Renal cortex interstitium (tissue), 11 donors: ENCODE measurements around the gene HMGXB4. TPM values are rescaled to one million over a fixed set of nuclear protein-coding genes. Genes with fewer than 3 reads are reported as not detected.

Source experiments
- DNase-seq, 11 donors: peaks; one replicate each; pipeline ENCODE4 v3.0.0-alpha.2; 2013; ENCODE audit warnings: low read depth in 9 of 11, low spot score in 4 of 11; ENCODE audit errors: extremely low read depth in 1 of 11
- polyA plus RNA-seq, 3 donors: library from polyadenylated mRNA; unstranded; fragments of 120-200 nt; gene quantifications; one replicate each; pipeline ENCODE4 v1.2.1, GENCODE V29; 2013; ENCODE audit not compliant: insufficient read length in 3 of 3

Gene HMGXB4
- polyA plus RNA-seq, 3 donors = 26.0 to 31.3 (median 28.1) TPM

DNA sequence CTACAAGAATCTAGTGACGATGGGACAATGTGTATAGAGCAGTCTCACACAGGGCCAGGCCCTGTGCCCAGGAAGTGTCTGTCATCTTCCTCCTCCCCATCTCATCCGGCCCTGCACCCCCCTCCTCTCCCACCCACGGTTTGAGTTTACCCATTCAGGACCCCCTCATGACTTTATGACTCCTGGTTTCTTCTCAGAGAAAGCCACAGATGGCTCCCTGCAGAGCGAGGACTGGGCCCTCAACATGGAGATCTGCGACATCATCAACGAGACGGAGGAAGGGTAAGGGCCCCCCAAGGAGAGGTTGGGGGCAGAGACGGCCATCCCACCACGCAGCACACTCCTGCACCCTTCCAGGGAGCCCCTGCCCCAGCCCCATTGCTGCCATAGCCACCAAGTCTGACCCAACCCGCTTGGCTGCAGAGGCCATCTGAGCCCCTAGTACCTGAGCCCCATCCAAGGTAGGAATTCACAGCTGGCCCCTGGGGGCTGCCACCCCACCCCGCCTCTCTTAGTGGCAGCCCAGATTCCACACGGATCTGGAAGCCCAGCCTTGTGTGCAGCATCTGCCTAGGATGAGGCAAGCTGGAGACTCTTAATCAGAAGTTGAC is 60.5 kb downstream of the HMGXB4 start:
- DNase-seq = no peak

DNA sequence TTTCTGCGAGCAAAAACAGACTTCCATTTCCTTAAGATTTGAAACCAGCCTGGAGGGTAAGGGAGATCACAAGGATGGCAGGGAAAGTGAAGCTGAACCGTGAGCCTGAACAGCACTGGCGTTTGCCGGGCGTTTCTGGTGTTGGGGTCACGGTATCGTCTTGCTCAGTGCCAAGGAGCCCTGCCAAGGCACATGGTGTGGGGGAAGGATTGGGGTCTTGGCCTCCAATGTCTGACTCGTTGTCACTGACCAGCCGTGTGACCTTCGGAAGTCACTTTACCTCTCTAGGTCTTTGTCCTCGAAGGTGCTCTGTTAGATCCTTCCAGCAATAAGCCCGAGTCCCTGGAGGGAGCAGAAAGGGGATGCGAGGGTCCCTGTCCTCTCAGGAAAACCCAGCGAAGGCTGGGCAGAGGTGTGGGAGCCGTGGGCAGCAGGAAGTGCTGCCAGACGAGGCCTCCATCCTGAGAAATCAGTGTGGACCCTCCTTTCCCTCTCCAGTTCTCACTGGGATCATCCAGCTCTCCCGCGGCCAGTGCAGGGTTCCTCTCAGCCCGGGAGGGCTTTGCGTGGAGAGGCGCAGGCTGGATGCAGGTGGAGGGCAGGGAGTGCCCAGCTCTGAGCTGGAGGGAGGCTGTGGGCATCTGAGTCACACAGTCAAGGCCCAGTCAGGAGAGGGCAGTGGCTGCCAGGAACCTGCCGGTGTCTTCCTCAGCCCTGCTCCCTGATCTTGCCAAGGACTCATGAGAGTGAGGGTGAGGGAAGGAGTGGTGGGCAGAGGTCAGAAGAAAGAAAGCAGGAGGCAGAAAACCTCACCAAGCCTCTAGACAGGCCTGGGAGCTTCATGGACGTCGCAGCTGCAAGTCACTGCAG is 61.3 kb downstream of the HMGXB4 start:
- DNase-seq = no peak

DNA sequence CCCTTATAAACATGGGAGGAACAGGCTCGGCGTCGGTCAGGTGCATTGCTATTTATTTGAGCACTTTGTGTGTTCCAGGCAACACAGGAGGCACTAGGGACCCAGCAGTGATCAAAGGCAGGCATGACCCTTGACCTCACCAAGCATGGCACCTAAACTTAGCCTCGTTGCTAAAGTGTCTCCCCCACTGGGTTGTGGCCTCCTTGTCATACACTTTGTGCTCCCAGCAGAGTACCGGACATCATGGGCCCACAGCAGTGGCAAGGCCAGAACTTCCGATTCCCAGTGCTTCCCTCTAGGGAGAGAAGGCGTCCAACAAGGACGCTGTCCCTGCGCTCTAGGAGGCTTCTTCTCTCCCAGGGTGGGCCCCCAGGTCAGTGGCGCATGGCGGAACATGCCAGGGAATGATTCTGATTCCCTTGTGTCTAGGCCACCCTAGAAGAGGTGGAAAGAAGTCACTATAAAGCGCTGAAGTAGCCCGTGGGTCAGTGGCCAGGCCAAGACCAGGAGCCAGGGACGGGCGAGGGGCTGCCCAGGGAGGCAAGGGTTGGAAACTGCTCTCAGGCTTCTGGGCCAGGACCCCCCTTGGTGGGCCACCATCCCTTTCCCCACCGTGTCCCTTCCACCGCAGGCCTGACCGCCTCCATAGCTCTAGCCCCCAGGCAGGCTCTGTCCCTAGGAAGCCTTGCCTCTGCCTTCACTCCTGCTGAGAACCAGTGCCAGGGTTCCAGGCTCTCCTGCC is 62.1 kb downstream of the HMGXB4 start:
- DNase-seq = no peak

GRCh38 chr22:35322126-35322525 is 64.8 kb downstream of the HMGXB4 start:
- DNase-seq = no peak

DNA sequence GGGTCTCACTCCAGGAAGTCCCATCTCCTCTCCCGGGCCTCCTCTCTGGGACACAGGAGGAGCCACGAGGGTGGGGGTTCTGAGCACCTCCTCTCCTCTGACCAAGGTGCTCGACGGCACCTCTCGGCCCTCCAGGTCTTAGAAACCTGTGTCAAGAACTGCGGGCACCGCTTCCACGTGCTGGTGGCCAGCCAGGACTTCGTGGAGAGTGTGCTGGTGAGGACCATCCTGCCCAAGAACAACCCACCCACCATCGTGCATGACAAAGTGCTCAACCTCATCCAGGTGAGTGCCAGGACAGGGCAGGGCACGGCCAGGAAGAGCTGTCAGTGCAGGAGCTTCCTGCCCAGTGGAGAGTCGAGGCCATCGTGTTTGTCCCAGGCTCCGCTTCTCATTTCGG is 65.6 kb downstream of the HMGXB4 start:
- DNase-seq = no peak

- DNase-seq = no peak
Observed at GRCh38 chr22:35323305-35323704, 66.0 kb downstream of the HMGXB4 start.

GRCh38 chr22:35324067-35324466 is 66.8 kb downstream of the HMGXB4 start:
- no peak for DNase-seq

GRCh38 chr22:35324762-35325161 is 67.5 kb downstream of the HMGXB4 start:
- no peak for DNase-seq

GRCh38 chr22:35325209-35325608 is 67.9 kb downstream of the HMGXB4 start:
- DNase-seq = no peak

DNA sequence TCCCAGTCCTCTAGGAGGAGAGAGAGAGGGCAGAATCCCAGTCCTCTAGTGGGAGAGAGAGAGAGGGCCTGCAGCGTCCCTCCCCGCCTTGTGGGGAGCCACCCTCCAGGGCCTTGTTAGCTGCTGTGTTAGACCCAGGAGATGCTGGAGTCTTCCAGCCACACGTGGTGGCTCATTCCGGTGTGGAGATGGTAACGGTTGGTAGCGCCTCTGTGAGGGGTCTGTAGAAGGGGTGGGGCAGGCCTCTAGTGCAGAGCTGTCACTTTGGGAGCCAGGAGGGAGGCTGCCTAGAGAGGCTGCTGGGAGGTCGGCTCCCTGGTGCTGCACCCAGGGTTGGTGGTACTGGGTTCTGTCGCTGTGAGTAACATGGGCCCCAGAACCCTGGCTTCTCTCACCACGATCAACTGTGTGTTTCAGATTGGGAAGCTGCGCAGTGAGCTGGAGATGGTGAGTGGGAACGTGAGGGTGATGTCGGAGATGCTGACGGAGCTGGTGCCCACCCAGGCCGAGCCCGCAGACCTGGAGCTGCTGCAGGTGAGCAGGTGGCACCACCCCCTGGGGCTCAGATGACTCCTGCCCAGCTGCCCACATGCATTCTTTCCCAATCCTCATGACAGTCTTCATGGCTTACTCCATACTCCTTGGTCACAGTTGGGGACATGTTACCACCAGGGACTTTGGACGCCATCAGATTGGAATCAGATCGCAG is 69.7 kb downstream of the HMGXB4 start:
- no peak for DNase-seq

DNA sequence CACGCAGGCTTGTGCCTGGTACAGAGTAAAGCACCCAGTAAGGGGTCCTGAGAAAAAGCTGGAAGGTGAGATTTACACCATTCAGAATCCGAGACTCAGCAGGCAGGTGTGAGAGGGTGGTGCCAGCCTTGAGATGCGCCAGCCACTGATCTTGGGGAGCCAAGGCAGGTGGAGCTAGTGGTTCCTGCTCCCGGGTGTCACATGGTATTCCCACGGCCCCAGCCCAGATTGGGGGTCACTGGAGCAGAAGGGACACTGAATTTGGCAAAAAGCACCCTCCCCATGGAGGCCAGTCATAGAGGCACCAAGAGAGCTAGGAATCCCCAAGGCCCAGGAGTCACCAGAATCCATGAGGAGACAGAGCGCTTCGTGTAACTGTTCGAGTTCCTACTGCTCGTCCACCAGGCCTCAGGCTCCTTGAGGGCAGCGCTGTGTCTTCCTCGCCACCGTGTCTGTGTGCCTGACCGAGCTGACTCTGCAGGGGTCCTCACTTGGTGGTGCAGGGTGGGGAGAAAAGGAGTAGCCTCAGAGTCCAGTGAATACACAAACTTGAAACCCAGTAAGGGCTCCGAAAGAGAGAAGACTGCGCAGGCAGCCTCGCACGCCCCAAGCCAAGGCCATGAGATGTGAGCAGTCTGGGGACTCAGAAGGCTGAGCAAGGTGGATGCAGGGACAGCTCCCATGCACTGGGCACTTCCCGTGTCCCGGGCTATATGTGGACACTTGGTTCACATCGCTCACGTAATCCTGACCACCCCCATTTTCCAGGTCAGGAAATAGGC is 70.6 kb downstream of the HMGXB4 start:
- no peak for DNase-seq

- no peak for DNase-seq
Observed at GRCh38 chr22:35328472-35328885, 71.2 kb downstream of the HMGXB4 start.

DNA sequence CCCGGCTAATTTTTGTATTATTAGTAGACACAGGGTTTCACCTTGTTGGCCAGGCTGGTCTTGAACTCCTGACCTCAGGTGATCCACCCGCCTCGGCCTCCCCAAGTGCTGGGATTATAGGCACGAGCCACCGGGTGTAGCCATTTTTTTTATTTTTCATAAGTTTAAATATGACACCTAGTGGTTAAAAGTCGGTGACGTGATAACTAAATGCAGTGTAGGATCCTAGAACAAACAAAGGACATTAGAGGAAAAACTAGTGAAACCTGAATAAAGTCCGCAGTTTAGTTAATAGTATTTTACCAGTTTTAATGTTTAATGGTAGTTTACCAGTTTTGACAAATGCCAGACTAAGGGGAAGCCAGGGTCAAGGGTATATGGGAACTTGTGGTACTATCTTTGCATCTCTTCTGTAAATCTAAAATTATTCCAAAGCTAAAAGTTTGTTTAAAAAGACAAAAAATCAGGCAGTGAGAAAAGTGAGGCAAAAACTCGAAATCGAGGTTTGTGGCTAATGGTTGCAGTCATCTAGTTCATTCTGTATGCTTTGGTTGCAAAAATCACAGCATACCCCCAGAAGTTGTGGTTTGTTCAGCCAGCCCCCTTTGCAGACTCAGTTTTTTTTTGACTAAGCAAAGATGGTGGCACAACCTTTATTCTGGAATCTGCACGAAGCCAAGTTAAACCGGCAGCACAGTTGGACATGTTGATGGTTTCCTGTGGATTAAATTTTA is 72.0 kb downstream of the HMGXB4 start:
- DNase-seq = no peak

DNA sequence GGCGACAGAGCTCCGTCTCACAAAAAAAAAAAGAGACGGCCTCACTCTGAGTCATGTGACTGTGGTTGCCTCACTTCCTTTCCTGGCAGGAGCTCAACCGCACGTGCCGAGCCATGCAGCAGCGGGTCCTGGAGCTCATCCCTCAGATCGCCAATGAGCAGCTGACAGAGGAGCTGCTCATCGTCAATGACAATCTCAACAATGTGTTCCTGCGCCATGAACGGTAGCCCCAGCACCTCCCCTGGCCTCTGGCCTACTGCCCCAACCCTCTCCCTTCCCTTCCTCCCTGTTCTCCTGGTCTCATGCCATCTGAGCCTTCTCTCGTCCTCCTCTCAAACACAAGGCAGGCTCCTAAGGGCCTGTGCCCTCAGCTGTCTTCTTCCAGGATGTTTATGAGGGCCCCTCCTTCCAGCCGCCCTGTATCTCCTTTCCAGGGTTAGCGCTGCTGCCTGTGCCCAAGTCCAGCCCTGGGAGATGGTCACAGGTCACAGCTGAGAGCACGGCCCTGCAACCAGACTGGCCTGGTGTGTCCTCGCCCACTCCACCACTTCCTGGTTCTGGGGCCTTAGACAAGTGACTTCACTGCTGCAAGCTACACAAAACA is 73.1 kb downstream of the HMGXB4 start:
- no peak for DNase-seq

DNA sequence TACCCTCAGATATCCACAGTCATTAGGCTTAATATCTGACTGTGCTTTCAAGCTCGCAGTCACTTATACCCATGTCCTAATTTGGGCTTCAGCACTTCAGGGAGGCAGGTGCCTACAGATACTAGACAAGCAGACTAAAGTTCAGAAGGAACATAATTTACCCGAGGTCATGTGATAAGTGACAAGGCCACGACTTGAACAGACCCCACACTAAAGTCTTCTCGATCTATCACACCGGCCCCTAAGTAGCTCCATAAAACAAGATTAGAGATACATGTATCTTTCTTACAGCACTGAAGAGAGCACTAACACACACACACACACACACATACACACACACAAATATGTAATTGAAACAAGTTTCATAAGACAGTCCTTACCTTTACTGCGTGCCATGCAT is 75.0 kb downstream of the HMGXB4 start:
- no peak for DNase-seq

DNA sequence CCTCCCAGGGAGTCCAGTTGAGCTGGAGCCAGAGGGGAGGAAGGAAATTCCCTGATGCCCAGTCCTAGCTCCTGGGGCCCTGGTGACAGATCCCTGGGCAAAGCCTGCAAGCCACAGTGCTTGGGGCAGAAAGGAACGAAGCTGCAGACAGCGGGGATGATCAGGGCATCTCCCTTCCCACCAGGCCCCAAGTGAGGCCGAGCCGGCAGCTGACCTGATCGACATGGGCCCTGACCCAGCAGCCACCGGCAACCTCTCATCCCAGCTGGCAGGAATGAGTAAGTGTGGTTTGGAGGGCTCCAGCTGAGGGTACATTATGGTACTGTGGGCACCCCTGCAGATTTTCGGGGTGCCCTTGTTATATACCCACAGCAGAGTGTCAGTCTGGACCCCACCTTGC is 75.9 kb downstream of the HMGXB4 start:
- DNase-seq = no peak

- no peak for DNase-seq
Observed at GRCh38 chr22:35334004-35334403, 76.7 kb downstream of the HMGXB4 start.

DNA sequence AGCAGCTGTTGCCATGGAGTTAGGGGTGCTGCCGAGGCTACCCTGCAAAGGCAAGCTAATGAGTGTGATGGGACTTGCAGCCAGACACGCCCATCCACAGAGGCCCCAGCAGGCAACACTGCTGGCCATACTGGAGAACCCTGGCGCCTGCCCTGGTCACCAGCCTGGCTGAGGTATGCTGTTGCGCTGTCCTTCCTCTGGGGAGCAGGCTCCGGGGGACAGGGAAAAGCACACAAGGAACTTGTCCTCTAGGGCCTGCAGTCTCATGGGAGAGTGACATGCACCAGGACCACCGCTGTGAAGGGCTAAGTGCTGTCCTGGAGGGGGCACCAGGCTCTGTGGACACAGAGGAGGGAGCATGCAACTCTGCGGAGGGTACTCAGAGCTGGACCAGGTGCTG is 78.2 kb downstream of the HMGXB4 start:
- DNase-seq = no peak
